Smooth muscle cell of the brain vasculature (primary cell): Measurements from ENCODE around the gene INCA1.

ENCODE experiments used
- DNase-seq: peaks from one replicate; pipeline ENCODE4 v3.0.0-alpha.2; 2012; ENCODE audit warnings: low read depth, low spot score

The INCA1 gene

DNA sequence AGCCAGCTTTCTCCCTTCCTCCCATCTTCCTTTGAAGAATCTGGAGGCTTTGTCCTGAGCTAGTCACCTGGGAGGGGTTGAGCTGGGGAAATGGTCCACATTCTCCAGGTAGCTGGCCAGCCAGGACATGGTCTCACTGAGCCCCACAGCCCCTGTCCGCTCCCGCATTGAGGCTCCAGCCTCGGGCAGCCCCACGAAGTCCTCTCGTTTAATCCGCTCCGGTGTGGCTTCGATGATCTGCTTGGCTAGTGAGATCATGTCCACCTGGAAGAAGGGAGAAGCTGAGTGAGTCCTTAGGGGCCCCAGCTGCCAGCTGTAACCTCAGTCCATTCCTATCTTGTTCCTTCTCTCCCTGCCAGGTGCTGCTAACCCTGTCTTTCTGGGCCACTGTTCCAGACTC is 27.0 kb downstream of the INCA1 start:
- DNase-seq = no peak

DNA sequence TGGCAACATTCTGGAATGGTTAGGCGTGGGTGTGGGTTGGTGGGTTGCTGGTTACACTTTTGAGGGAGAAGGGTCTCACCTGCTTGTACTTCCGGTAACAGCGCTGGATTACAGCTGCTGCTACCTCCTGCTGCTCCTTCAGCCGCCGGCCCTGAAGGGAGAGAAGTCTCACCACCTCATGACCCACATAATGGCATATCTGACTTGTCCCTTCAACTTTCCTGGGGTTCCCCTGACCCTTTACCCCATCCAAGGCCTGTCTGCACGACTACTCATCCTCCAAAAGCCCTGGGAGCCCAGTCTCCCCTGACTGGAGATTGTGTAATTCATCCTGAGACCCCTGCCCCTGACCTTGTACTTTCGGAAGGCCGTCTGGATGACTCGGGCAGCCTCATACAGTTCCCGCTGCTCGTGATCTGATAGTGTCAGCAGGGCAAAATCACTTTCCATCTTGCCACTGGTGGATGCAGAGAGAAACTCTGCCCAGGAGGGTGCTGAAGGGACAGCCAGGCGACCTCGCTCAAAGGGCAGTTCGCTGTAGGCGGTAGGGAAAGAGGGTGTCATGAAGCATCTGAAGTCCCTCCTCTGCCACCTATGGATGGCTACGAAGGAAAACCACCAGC is 27.7 kb downstream of the INCA1 start:
- DNase-seq = no peak

DNA sequence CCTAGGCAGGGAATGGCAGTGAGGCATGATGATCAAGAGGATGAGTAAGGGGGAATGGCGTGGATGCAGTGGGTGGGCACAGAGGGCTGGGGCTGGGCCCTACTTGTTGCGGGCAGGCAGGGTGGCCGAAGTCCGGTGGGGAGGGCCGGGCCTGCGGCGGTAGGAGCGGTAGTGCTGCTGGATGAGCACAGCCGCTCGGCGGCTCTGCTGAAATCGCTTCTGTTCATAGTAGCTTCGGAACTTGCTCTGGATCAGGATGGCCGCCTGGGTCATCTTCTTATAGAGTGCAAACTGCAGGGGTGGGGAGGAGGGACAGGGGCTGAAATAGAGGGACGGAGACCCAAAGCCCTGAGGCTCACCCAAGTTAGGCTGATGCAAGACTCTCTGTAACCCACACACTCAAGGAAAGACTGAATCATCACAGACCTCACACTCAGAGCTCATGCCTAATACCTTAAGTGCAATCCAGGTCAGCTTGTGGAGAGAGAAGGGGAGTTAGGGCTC is 28.2 kb downstream of the INCA1 start:
- DNase-seq = no peak

DNA sequence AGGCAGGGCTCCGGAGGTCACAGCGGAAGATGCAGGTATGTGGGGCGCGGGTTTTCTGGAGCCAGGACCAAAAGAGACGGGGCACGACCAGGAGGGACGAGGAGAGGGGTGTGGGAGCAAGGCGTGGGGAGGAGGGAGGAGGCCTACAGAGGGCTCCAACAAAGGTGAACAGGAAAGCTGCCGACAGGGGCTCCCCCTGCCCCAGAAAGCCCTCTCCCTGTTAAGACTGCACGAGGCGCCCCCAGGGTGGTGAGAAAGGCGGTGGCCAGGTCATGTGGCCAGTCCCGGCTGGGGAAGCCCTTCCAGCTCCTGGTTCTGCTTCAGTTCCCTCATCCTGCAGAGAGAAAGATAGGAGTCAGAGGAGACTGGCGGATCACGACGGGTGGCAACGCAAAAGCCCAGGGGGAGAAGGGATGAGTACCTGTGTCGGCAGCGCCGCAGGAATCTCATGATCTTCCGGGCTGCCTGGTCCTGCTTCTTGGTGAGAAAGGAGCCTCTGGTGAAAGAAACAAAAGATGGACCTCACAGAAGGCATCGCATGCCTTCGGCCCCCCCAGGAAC is 28.8 kb downstream of the INCA1 start:
- DNase-seq = no peak

DNA sequence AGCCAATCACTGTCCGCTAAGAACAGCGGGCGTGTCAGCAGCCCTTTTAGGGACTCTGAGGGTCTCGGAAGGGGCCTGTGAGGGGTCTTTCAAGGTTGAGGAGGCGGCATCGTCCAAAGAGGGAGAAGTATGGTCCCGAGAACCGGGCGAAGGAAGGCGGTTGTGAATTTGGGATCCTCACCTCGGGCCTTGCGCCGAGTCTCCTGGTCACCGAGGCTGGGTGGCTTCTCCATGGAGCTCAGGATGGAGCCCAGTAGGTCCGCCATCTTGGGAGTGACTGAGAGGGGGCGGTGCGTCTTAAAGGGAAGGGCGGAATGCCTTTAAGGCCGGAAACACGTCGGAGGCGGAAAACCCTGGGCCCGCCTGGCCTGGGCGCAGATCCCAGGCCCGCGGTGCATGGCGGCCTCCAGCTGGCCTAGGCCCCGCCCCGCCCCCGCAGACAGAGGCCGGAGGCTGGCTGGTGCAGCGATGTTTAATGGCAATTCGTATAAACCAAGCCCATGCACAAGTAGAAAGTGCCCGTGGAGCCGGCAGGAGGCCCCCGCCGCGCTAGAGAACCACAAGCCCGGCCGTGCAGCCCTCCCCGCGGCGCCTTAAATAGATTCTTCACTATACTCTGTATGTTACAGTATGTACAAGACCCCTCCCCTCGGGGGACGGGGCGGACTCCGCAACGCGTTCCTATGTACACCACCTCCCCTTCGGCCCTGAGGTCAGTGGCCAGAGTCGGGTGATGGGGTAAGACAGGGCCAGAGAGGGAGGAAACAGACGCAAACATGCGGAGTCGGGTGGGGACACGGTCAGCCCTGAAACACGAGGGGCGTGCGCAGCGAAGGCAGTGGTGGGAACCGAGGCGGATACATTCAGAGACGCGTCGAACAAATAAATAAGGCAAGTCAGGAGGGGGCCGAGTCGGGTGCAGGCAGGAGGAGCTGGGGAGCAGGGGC is 29.5 kb downstream of the INCA1 start, which contains the start of gene SPAG7:
SPAG7 (minus strand) TSS at position 279 of the 947 bp plus-strand sequence; CDS start at position 266, 13 bp downstream.
- peak; percentile 97 for DNase-seq

- peak; percentile 99 for DNase-seq
These were observed 30.3 kb downstream of the INCA1 start for GRCh38 chr17:4966844-4967538.

GRCh38 chr17:4965311-4965986 is 31.9 kb downstream of the INCA1 start:
- DNase-seq = no peak

- DNase-seq = no peak
These were observed 36.9 kb downstream of the INCA1 start for GRCh38 chr17:4960279-4960922.

GRCh38 chr17:4959261-4959965 is 37.9 kb downstream of the INCA1 start:
- DNase-seq = no peak

- DNase-seq = no peak
These were observed 39.2 kb downstream of the INCA1 start for GRCh38 chr17:4958102-4958501.

GRCh38 chr17:4956493-4957061 is 40.7 kb downstream of the INCA1 start:
- DNase-seq = no peak

- DNase-seq = no peak
These were observed 42.2 kb downstream of the INCA1 start for GRCh38 chr17:4955091-4955490.

- no peak for DNase-seq
These were observed 43.8 kb downstream of the INCA1 start for GRCh38 chr17:4953451-4953961.

GRCh38 chr17:4951486-4951885 is 45.8 kb downstream of the INCA1 start:
- no peak for DNase-seq

DNA sequence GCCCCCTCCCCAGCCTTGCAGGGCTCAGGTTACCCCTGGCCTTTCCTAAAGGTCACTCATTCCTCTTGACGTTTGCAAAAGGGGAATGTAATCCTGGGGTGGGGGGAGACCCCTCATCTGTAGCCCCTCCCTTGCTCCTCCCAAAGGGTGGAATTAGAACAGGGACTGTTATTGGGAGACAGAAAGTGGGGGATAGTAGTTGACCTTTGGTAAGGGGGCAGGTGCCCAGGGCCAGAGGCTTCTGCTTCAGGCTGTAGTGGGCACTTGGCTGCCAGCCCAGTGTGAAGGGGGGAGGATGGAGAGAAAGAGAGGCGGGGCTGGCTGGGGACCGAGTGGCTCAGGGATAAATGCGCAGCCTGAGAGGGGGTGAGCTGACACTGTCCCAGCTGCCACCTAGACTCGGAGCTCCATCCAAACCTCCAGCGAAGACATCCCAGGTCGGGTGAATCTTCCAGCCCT is 46.5 kb downstream of the INCA1 start, which contains the start of gene ENO3:
ENO3 (plus strand) TSS at position 374 of the 459 bp plus-strand sequence. CDS start 711 bp downstream, outside the sequence.
- DNase-seq = no peak

DNA sequence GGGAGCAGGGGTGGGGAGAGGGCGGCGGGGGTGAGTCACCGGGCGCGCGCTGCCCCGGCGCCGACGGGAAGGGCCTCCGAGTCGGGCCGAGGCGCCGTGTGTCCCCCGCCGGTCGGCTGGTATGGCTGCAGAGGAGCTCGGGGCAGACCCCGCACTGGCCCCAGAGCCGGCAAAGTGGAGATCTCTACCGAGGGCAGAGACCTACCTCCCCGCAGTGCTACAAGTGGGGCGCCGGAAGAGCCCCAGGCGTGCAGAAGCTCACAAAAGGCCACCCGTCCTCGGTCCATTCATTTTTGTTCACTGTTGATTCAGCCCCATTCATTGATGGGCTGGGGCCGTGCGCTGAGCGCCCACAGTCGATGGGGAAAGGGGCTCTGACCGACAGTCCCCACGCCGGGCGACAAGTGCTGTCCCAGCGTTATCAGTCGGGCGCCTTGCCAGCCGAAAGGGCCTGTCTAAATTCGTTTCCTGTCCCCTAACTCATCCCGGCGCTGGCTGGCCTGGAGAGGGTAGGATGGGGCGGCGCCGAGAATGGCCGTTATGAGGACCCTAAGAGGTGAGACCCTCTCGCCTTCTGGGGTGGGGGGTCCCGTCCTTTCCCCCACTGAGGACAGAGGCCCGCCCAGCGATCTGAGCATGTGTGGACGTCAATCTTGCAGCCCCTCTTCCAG is 47.1 kb downstream of the INCA1 start:
- no peak for DNase-seq

DNA sequence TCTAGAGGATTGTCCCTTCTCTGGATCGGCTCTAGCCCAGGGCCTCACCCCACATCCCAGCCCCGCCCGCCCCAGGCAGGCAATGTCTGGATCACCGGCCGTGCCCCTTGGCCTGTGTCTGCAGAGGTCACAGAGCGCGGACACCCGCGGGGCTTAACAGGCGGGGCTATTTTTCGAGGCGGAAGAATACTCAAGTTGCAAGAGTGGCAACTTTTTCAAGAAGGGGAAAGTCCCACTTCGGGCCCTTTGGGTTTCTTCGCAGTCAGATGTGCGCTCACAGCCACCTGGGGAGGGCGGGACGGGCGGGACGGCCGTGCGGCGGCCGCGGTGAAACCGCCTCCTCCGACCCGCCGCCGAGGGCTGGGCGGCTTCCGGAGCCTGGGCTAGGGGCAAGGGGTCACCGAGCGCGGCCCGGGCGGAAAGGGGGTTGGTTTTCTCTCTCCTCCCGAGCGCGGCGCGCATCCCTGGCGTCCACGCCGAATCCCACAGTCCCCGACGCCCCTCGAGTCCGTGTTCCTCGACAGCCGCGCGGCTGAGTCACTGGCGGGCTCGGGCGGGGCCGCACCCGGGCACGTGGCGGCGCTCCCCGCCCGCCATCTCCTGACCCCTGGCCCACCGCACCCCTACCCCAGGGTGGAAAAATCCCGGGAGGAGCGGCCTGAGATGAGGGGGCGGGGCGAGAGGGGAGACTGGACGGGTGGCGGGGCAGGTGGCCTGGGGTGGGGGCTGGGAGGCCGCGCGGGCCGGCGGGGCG is 47.8 kb downstream of the INCA1 start:
- DNase-seq = no peak

DNA sequence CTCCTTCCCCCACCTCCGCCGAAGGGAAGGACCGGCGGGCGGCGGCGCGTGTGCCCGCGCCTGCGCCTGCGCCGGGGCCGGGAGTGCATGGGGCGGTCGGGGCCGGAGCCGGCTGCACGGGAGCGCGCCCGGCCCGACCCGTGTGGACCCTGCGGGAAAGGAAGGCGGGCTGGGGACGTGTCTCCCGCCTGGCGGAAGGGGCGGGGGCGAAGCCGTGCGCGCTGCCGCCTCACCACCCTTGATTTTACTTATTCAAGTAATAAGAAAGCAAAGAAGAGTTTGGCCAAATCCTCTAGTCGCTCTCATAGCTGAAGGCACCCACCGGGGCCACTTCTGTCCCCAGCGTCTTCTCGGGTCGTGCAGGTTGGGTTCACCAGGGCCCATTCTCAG is 48.4 kb downstream of the INCA1 start:
- DNase-seq = peak; percentile 73
